Right hindlimb (tissue), 1 donor: ENCODE measurements around the gene STIM1.
"Not testable (repeated sequence)": the region's sequence is repeated elsewhere in the genome, so short reads cannot be mapped to it uniquely, and the experiment has no call there.

Experiments used
- DNase-seq: peaks from one replicate; pipeline ENCODE4 v3.0.0-alpha.2; 2018

The STIM1 gene

GRCh38 chr11:3890014-3890413 is 34.5 kb downstream of the STIM1 start:
- no peak for DNase-seq

- no peak for DNase-seq
These were observed 35.3 kb downstream of the STIM1 start for GRCh38 chr11:3890806-3891205.

- DNase-seq, result no peak
These were observed 36.3 kb downstream of the STIM1 start for GRCh38 chr11:3891751-3892150.

GRCh38 chr11:3892156-3892555 is 36.7 kb downstream of the STIM1 start:
- DNase-seq, result no peak

GRCh38 chr11:3893311-3893710 is 37.8 kb downstream of the STIM1 start:
- no peak for DNase-seq

GRCh38 chr11:3894128-3894731 is 38.8 kb downstream of the STIM1 start:
- DNase-seq, result peak; percentile 44

GRCh38 chr11:3896644-3897043 is 41.2 kb downstream of the STIM1 start:
- DNase-seq, result no peak

- DNase-seq, result not testable (repeated sequence)
These were observed 44.8 kb downstream of the STIM1 start for GRCh38 chr11:3900230-3900629.

- no peak for DNase-seq
These were observed 46.0 kb downstream of the STIM1 start for GRCh38 chr11:3901249-3902025.

- DNase-seq, result no peak
These were observed 47.0 kb downstream of the STIM1 start for GRCh38 chr11:3902441-3902840.

GRCh38 chr11:3903207-3903896 is 47.9 kb downstream of the STIM1 start:
- DNase-seq, result no peak

- no peak for DNase-seq
These were observed 48.8 kb downstream of the STIM1 start for GRCh38 chr11:3904228-3904627.

GRCh38 chr11:3905080-3905953 is 49.9 kb downstream of the STIM1 start:
- DNase-seq, result no peak

GRCh38 chr11:3906166-3906565 is 50.7 kb downstream of the STIM1 start:
- no peak for DNase-seq

- no peak for DNase-seq
These were observed 52.1 kb downstream of the STIM1 start for GRCh38 chr11:3907590-3907989.

- no peak for DNase-seq
These were observed 54.4 kb downstream of the STIM1 start for GRCh38 chr11:3909901-3910300.

GRCh38 chr11:3911908-3912505 is 56.5 kb downstream of the STIM1 start:
- no peak for DNase-seq

GRCh38 chr11:3913921-3914320 is 58.5 kb downstream of the STIM1 start:
- DNase-seq, result no peak

- DNase-seq, result no peak
These were observed 59.3 kb downstream of the STIM1 start for GRCh38 chr11:3914805-3915204.

GRCh38 chr11:3916962-3917361 is 61.5 kb downstream of the STIM1 start:
- no peak for DNase-seq

GRCh38 chr11:3920148-3920852 is 64.8 kb downstream of the STIM1 start:
- no peak for DNase-seq

GRCh38 chr11:3922056-3922455 is 66.6 kb downstream of the STIM1 start:
- no peak for DNase-seq
